Fibroblast of lung (primary cell): ENCODE measurements around the gene ADAMTS17. TPM values are rescaled to one million over a fixed set of nuclear protein-coding genes. Genes with fewer than 3 reads are reported as not detected.

Experiments
- DNase-seq, 2 donors: peaks; one replicate each; pipeline versions ENCODE4 v3.0.0 to v3.0.0-alpha.2; 2010; ENCODE audit warnings: low read depth in 2 of 2
- H2AFZ ChIP-seq: 2 replicates; pipeline ENCODE4 v1.5.1; 2012; ENCODE audit warnings: low read length, control low read depth, inconsistent platforms
- H3K27ac ChIP-seq: 2 replicates; pipeline ENCODE4 v1.5.1; 2011; ENCODE audit warnings: low read length, control low read depth; ENCODE audit not compliant: insufficient read depth
- H3K27me3 ChIP-seq: 2 replicates; pipeline ENCODE4 v1.5.1; 2011; ENCODE audit warnings: mild to moderate bottlenecking, low read length; ENCODE audit not compliant: control insufficient read depth, insufficient read depth
- H3K36me3 ChIP-seq: 2 replicates; pipeline ENCODE4 v1.5.1; 2011; ENCODE audit warnings: low read length; ENCODE audit not compliant: control insufficient read depth, insufficient read depth
- H3K4me1 ChIP-seq: 2 replicates; pipeline ENCODE4 v1.5.1; 2011; ENCODE audit warnings: low read length; ENCODE audit not compliant: control insufficient read depth, insufficient read depth; ENCODE audit errors: extremely low read depth
- H3K4me2 ChIP-seq: 2 replicates; pipeline ENCODE4 v1.5.1; 2011; ENCODE audit warnings: low read length, control low read depth; ENCODE audit not compliant: insufficient read depth; ENCODE audit errors: extremely low read depth
- H3K4me3 ChIP-seq, 4 experiments: fragments of 200-600 bp in 1 of 4; sonication (generic) in 1 of 4; replicated peaks in 1 of 4; 2 replicates each; pipeline ENCODE4 v1.5.1; 2011 to 2016; ENCODE audit warnings: low read length in 4 of 4, low read depth in 3 of 4, mild to moderate bottlenecking in 3 of 4, control low read depth in 2 of 4, inconsistent platforms in 1 of 4, mixed read lengths in 1 of 4; ENCODE audit not compliant: insufficient read depth in 1 of 4; ENCODE audit errors: control extremely low read depth in 1 of 4
- H3K79me2 ChIP-seq: 2 replicates; pipeline ENCODE4 v1.5.1; 2012; ENCODE audit warnings: mild to moderate bottlenecking, low read length, inconsistent platforms; ENCODE audit not compliant: control insufficient read depth, insufficient read depth
- H3K9ac ChIP-seq: 2 replicates; pipeline ENCODE4 v1.5.1; 2011; ENCODE audit warnings: mild to moderate bottlenecking, low read length, control low read depth; ENCODE audit not compliant: insufficient read depth
- H3K9me3 ChIP-seq: 2 replicates; pipeline ENCODE4 v1.5.1; 2012; ENCODE audit warnings: low read depth, low read length; ENCODE audit not compliant: control insufficient read depth, insufficient read depth
- H4K20me1 ChIP-seq: 2 replicates; pipeline ENCODE4 v1.5.1; 2011; ENCODE audit warnings: low read length; ENCODE audit not compliant: control insufficient read depth, insufficient read depth; ENCODE audit errors: extremely low read depth
- CTCF ChIP-seq, 2 donors: IDR thresholded peaks in 1 of 2; conservative IDR thresholded peaks in 1 of 2; 1 replicate in 1 of 2; 2 replicates in 1 of 2; pipeline ENCODE4 v1.5.1; 2011 to 2012; ENCODE audit warnings: low read length in 2 of 2, control low read depth in 1 of 2, inconsistent platforms in 1 of 2, low read depth in 1 of 2, mild to moderate bottlenecking in 1 of 2
- EZH2 ChIP-seq: IDR thresholded peaks from 2 replicates; pipeline ENCODE4 v1.5.1; 2012; ENCODE audit warnings: low read length, control low read depth, mild to moderate bottlenecking; ENCODE audit errors: missing control alignments
- polyA plus RNA-seq, 2 donors: library from polyadenylated mRNA; depleted of rRNA in 1 of 2; stranded (reverse) in 1 of 2; unstranded in 1 of 2; fragments of >200 nt; gene quantifications; 2 replicates each; pipeline ENCODE4 v1.2.1, GENCODE V29; 2011 to 2012; ENCODE audit warnings: missing spikeins in 1 of 2
- total RNA-seq: library from RNA; depleted of rRNA; stranded (reverse); fragments of >200 nt; gene quantifications from 2 replicates; pipeline ENCODE4 v1.2.1, GENCODE V29; 2014

The ADAMTS17 gene
- total and polyA plus RNA-seq, 2 donors (not counting 1 experiment from before 2014, with no cell fraction given) = 0.09 to 0.17 TPM

- no peak overlapping the region for H3K4me3 ChIP-seq
- H3K9ac ChIP-seq = no peak overlapping the region
- no peak for DNase-seq
- no peak overlapping the region for H2AFZ ChIP-seq
- no peaks in the 10 kb centered on the region for H3K36me3 ChIP-seq
- no peak overlapping the region for H3K4me2 ChIP-seq
- no peaks in the 10 kb centered on the region for H3K79me2 ChIP-seq
- no peak overlapping the region for H3K27ac ChIP-seq
- no peaks in the 10 kb centered on the region for H4K20me1 ChIP-seq
- TF ChIP-seq CTCF (conservative IDR thresholded peaks at IDR 0.05 in 1 of 2, IDR thresholded peaks at IDR 0.05 in 1 of 2; ENCODE audit: low read depth in 1 of 2, low read length in 2 of 2) = no peak
- TF ChIP-seq EZH2 = no peak
- no peaks in the 10 kb centered on the region for H3K9me3 ChIP-seq
- H3K27me3 ChIP-seq = no peaks in the 10 kb centered on the region
- no peaks in the 10 kb centered on the region for H3K4me1 ChIP-seq
These were observed 380.7 kb downstream of the ADAMTS17 start for GRCh38 chr15:99961011-99961441.

GRCh38 chr15:99959326-99959725 is 382.4 kb downstream of the ADAMTS17 start:
- H2AFZ ChIP-seq = no peak overlapping the region
- H3K9me3 ChIP-seq = no peaks in the 10 kb centered on the region
- H3K4me1 ChIP-seq = no peaks in the 10 kb centered on the region
- H4K20me1 ChIP-seq = no peaks in the 10 kb centered on the region
- no peak overlapping the region for H3K4me2 ChIP-seq
- no peaks in the 10 kb centered on the region for H3K79me2 ChIP-seq
- H3K27ac ChIP-seq = no peak overlapping the region
- TF ChIP-seq EZH2 (no peak), CTCF (conservative IDR thresholded peaks at IDR 0.05 in 1 of 2, IDR thresholded peaks at IDR 0.05 in 1 of 2; ENCODE audit: low read depth in 1 of 2, low read length in 2 of 2) (no peak)
- no peak for DNase-seq
- no peaks in the 10 kb centered on the region for H3K36me3 ChIP-seq
- H3K4me3 ChIP-seq = no peak overlapping the region
- H3K27me3 ChIP-seq = no peaks in the 10 kb centered on the region
- H3K9ac ChIP-seq = no peak overlapping the region

- TF ChIP-seq CTCF (conservative IDR thresholded peaks at IDR 0.05 in 1 of 2, IDR thresholded peaks at IDR 0.05 in 1 of 2; ENCODE audit: low read depth in 1 of 2, low read length in 2 of 2) (no peak), EZH2 (no peak)
- no peak for DNase-seq
These were observed 383.2 kb downstream of the ADAMTS17 start for GRCh38 chr15:99958426-99959097.

More at GRCh38 chr15:99958426-99959097, 383.2 kb downstream of the ADAMTS17 start:
- H3K27ac ChIP-seq = no peak overlapping the region
- H3K36me3 ChIP-seq = no peaks in the 10 kb centered on the region
- no peak overlapping the region for H3K4me2 ChIP-seq
- H3K4me3 ChIP-seq = no peak overlapping the region
- H4K20me1 ChIP-seq = no peaks in the 10 kb centered on the region
- no peaks in the 10 kb centered on the region for H3K4me1 ChIP-seq
- H3K27me3 ChIP-seq = no peaks in the 10 kb centered on the region
- no peaks in the 10 kb centered on the region for H3K9me3 ChIP-seq
- H2AFZ ChIP-seq = no peak overlapping the region
- no peak overlapping the region for H3K9ac ChIP-seq
- no peaks in the 10 kb centered on the region for H3K79me2 ChIP-seq
